ENCODE data around the gene ALKBH1.

The ALKBH1 gene

GRCh38 chr14:77663293-77663692 is 44.5 kb downstream of the ALKBH1 start:
- TF ChIP-seq POLR2AphosphoS5 (IDR thresholded peaks at IDR 0.05; ENCODE audit: low read depth, low read length) = no peak
- TF ChIP-seq SIN3A (IDR thresholded peaks at IDR 0.05; ENCODE audit: borderline replicate concordance, insufficient read depth, low read length) = no peak
- TF ChIP-seq REST (IDR thresholded peaks at IDR 0.05; ENCODE audit: insufficient read depth in 1 of 2, low read depth in 2 of 2, low read length in 2 of 2) = no peak
- TF ChIP-seq TAF1 (IDR thresholded peaks at IDR 0.05; ENCODE audit: borderline replicate concordance, insufficient read depth, low read length) = no peak
- no peak for TF ChIP-seq FOXP2 (optimal IDR thresholded peaks at IDR 0.05; ENCODE audit: borderline replicate concordance, extremely low read depth, extremely low read length, insufficient read depth)

GRCh38 chr14:77660754-77661153 is 47.1 kb downstream of the ALKBH1 start:
- TF ChIP-seq TAF1 (IDR thresholded peaks at IDR 0.05; ENCODE audit: borderline replicate concordance, insufficient read depth, low read length) (no peak), REST (IDR thresholded peaks at IDR 0.05; ENCODE audit: insufficient read depth in 1 of 2, low read depth in 2 of 2, low read length in 2 of 2) (no peak), POLR2AphosphoS5 (IDR thresholded peaks at IDR 0.05; ENCODE audit: low read depth, low read length) (no peak), SIN3A (IDR thresholded peaks at IDR 0.05; ENCODE audit: borderline replicate concordance, insufficient read depth, low read length) (no peak), FOXP2 (optimal IDR thresholded peaks at IDR 0.05; ENCODE audit: borderline replicate concordance, extremely low read depth, extremely low read length, insufficient read depth) (no peak)

GRCh38 chr14:77659831-77660230 is 48.0 kb downstream of the ALKBH1 start:
- TF ChIP-seq REST (IDR thresholded peaks at IDR 0.05; ENCODE audit: insufficient read depth in 1 of 2, low read depth in 2 of 2, low read length in 2 of 2) (no peak), POLR2AphosphoS5 (IDR thresholded peaks at IDR 0.05; ENCODE audit: low read depth, low read length) (no peak), SIN3A (IDR thresholded peaks at IDR 0.05; ENCODE audit: borderline replicate concordance, insufficient read depth, low read length) (no peak), TAF1 (IDR thresholded peaks at IDR 0.05; ENCODE audit: borderline replicate concordance, insufficient read depth, low read length) (no peak), FOXP2 (optimal IDR thresholded peaks at IDR 0.05; ENCODE audit: borderline replicate concordance, extremely low read depth, extremely low read length, insufficient read depth) (no peak)

GRCh38 chr14:77657280-77657679 is 50.5 kb downstream of the ALKBH1 start:
- no peak for TF ChIP-seq TAF1 (IDR thresholded peaks at IDR 0.05; ENCODE audit: borderline replicate concordance, insufficient read depth, low read length)
- no peak for TF ChIP-seq FOXP2 (optimal IDR thresholded peaks at IDR 0.05; ENCODE audit: borderline replicate concordance, extremely low read depth, extremely low read length, insufficient read depth)
- no peak for TF ChIP-seq REST (IDR thresholded peaks at IDR 0.05; ENCODE audit: insufficient read depth in 1 of 2, low read depth in 2 of 2, low read length in 2 of 2)
- TF ChIP-seq SIN3A (IDR thresholded peaks at IDR 0.05; ENCODE audit: borderline replicate concordance, insufficient read depth, low read length) = no peak
- TF ChIP-seq POLR2AphosphoS5 (IDR thresholded peaks at IDR 0.05; ENCODE audit: low read depth, low read length) = no peak

GRCh38 chr14:77654001-77654441 is 53.8 kb downstream of the ALKBH1 start:
- no peak for TF ChIP-seq REST (IDR thresholded peaks at IDR 0.05; ENCODE audit: insufficient read depth in 1 of 2, low read depth in 2 of 2, low read length in 2 of 2)
- no peak for TF ChIP-seq TAF1 (IDR thresholded peaks at IDR 0.05; ENCODE audit: borderline replicate concordance, insufficient read depth, low read length)
- TF ChIP-seq FOXP2 (optimal IDR thresholded peaks at IDR 0.05; ENCODE audit: borderline replicate concordance, extremely low read depth, extremely low read length, insufficient read depth) = no peak
- no peak for TF ChIP-seq SIN3A (IDR thresholded peaks at IDR 0.05; ENCODE audit: borderline replicate concordance, insufficient read depth, low read length)
- TF ChIP-seq POLR2AphosphoS5 (IDR thresholded peaks at IDR 0.05; ENCODE audit: low read depth, low read length) = no peak

Data from PFSK-1 (cell line).